Right cardiac atrium (tissue), 5 donors: Measurements from ENCODE around the gene SH3TC1. TPM values are rescaled to one million over a fixed set of nuclear protein-coding genes. Genes with fewer than 3 reads are reported as not detected.

Source experiments
- ATAC-seq, 2 donors: fragments of 200-7000 bp; cut with Tn5 transposase; one replicate each; pipeline versions ENCODE4 v1.8.0 to v1.9.1; 2020; ENCODE audit warnings: moderate library complexity in 2 of 2, mild to moderate bottlenecking in 1 of 2
- DNase-seq, 3 donors: peaks; one replicate each; pipeline ENCODE4 v3.0.0-alpha.2; 2020
- H3K27ac ChIP-seq: one replicate; pipeline ENCODE4 v1.5.1; 2013; ENCODE audit warnings: mild to moderate bottlenecking, low read length, control low read depth, moderate library complexity
- H3K27me3 ChIP-seq: one replicate; pipeline ENCODE4 v1.6.1; 2013; ENCODE audit not compliant: control insufficient read depth, insufficient read depth
- H3K4me1 ChIP-seq: one replicate; pipeline ENCODE4 v1.6.1; 2013; ENCODE audit warnings: low read length; ENCODE audit not compliant: control insufficient read depth, insufficient read depth
- H3K4me3 ChIP-seq: one replicate; pipeline ENCODE4 v1.5.1; 2013; ENCODE audit warnings: low read length, control low read depth
- H3K9me3 ChIP-seq: one replicate; pipeline ENCODE4 v1.6.1; 2013; ENCODE audit warnings: low read length; ENCODE audit not compliant: control insufficient read depth
- WGBS: extraction: QIAGEN DNeasy Blood & Tissue Kit; methylation state at CpG from one replicate; pipeline ENCODE4 v1.1.7; 2013; 5-methylcytosine and 5-hydroxymethylcytosine counted together
- intact Hi-C, 4 donors: fragments of 100-400 bp; cut with DNase I; formaldehyde crosslinking; loops; one replicate each; pipeline versions ENCODE4 v1.11.0 to v1.14.0; 2022 to 2023
- polyA plus RNA-seq: library from polyadenylated mRNA; stranded (reverse); fragments of 200-250 nt; gene quantifications from one replicate; pipeline ENCODE4 v1.2.3, GENCODE V29; 2013
- total RNA-seq, 4 donors: library from RNA; stranded (reverse); fragmentation: NEBNext Ultra II Directional; extraction: Animal tissue kit (Norgen Biotek cat#: 25700); gene quantifications; one replicate each; pipeline ENCODE4 v1.2.1, GENCODE V29; 2021
- donor health status: healthy with polysubstance abuse.
- donor health status: DM: no; HTN: yes; CAD: no.
- donor health status: DM: no; HTN: no; CAD: no.
- donor health status: DM: no; HTN: yes; CAD: no; lungs with severe emphysema.
- donor health status: DM: yes; HTN: yes; CAD: no.

Gene SH3TC1
- total and polyA plus RNA-seq, 5 donors: 5.4 to 17.1 (median 10.6) TPM

GRCh38 chr4:8171984-8172924 is 26.8 kb upstream of the SH3TC1 start:
- DNase-seq (peak in 1 of 3 donors; percentile 38), ATAC-seq (no peak)
- H3K4me3 ChIP-seq: no peak overlapping the region
- H3K9me3 ChIP-seq: no peaks in the 10 kb centered on the region
- no peak overlapping the region for H3K27ac ChIP-seq
- WGBS: 79% methylated on average over 36 of the region's 36 CpGs
- H3K4me1 ChIP-seq: no peaks in the 10 kb centered on the region
- no peaks in the 10 kb centered on the region for H3K27me3 ChIP-seq
- intact Hi-C loops: loop anchor here in 2 of 4 donors (10.0 kb wide), 1 partner anchor 243 kb away; no protein-coding TSS in a partner anchor

DNA sequence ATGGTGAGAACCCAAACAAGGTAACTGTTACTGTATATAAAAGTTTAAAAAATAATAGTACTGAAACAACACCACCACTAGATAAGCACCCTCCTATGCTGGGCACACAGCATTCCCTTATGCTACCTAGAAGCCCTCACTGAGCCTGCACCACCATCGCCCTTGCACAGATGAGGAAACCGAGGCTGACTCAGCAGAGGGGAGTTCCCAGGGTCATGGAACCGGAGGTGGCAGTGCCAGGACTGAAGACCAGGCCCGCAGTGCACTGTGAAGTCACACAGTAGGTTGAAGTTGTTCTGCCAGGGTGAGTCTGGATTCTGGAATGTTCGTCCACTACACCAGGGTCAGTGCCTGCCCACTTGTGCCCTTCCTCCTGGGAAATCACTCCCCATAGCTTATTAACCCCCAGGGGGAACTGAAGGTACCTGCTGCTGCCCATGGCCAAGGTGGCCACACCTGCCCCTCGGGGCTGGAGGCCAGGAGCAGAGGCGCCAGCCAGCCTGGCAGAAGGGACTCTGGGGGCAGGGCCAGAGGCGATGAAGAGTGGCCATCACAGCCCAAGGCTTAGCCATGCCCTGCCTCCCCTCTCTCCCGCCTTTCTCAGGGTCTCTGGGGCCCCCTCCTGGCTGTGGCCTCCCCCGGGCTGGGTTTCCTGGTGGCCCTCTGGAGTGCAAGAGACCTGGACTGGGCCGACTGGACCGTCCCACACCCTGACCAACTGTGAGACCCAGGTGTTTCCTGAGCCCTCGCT is 25.4 kb upstream of the SH3TC1 start:
- 77% methylated on average over 13 of the region's 13 CpGs for WGBS
- Histone ChIP-seq H3K4me3 (no peak overlapping the region), H3K27ac (no peak overlapping the region), H3K9me3 (no peaks in the 10 kb centered on the region), H3K4me1 (no peaks in the 10 kb centered on the region), H3K27me3 (no peaks in the 10 kb centered on the region)
- intact Hi-C loops: loop anchor here in 2 of 4 donors (10.0 kb wide), 1 partner anchor 241 kb away; no protein-coding TSS in a partner anchor
- DNase-seq (peak in 1 of 3 donors; percentile 55), ATAC-seq (no peak)

DNA sequence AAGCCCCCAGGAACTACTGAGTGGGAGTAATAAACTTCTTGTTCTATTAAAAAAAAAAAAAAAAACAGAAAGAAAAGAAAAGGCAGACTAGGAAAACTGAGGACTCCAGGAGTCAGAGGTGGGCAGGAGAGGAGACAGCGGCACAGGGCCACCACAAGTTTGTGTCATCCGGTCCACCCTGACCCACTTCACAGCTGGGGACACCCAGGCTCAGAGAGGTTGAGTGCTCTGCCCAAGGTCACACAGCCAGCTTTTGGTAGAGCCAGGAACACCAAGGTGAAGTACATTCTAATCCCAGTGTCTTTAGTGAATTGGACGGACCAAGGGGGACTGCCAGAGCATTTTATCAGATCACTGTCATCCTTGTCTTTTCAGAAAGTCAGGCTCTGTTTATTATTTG is 24.1 kb upstream of the SH3TC1 start:
- H3K9me3 ChIP-seq: no peaks in the 10 kb centered on the region
- H3K27me3 ChIP-seq: no peaks in the 10 kb centered on the region
- ATAC-seq: no peak
- no peak overlapping the region for H3K4me3 ChIP-seq
- no peaks in the 10 kb centered on the region for H3K4me1 ChIP-seq
- intact Hi-C loops: loop anchor here in 2 of 4 donors (5.0 to 10.0 kb wide), 2 partner anchors 67 to 240 kb away; no protein-coding TSS in a partner anchor
- WGBS: 80% methylated on average over 3 of the region's 3 CpGs
- peak in 1 of 3 donors; percentile 22 for DNase-seq
- no peak overlapping the region for H3K27ac ChIP-seq

GRCh38 chr4:8175686-8176085 is 23.4 kb upstream of the SH3TC1 start:
- Histone ChIP-seq H3K27ac (no peak overlapping the region), H3K4me3 (no peak overlapping the region)
- intact Hi-C loops: loop anchor here in 2 of 4 donors (5.0 to 10.0 kb wide), 2 partner anchors 67 to 239 kb away; no protein-coding TSS in a partner anchor

GRCh38 chr4:8176547-8177399 is 22.3 kb upstream of the SH3TC1 start:
- 33% methylated on average over 17 of the region's 17 CpGs for WGBS
- Histone ChIP-seq H3K4me3 (no peak overlapping the region), H3K9me3 (no peaks in the 10 kb centered on the region), H3K27me3 (no peaks in the 10 kb centered on the region), H3K4me1 (peaks cover 2% of the 10 kb centered on the region), H3K27ac (no peak overlapping the region)
- peak in 2 of 3 donors; percentile 78 to 81 for DNase-seq
- intact Hi-C loops: loop anchor here in 2 of 4 donors (5.0 to 10.0 kb wide), 2 partner anchors 66 to 238 kb away; no protein-coding TSS in a partner anchor
- ATAC-seq: peak; percentile 74 to 77

More at GRCh38 chr4:8175686-8176085, 23.4 kb upstream of the SH3TC1 start:
- Histone ChIP-seq H3K27me3 (no peaks in the 10 kb centered on the region), H3K4me1 (no peaks in the 10 kb centered on the region), H3K9me3 (no peaks in the 10 kb centered on the region)
- DNase-seq (no peak), ATAC-seq (no peak)
- 85% methylated on average over 6 of the region's 6 CpGs for WGBS

- peaks cover 7% of the 10 kb centered on the region for H3K4me1 ChIP-seq
- no peak overlapping the region for H3K27ac ChIP-seq
- WGBS: 56% methylated on average over 6 of the region's 6 CpGs
- intact Hi-C loops: loop anchor here in 2 of 4 donors (5.0 to 10.0 kb wide), 2 partner anchors 65 to 237 kb away; no protein-coding TSS in a partner anchor
- no peak overlapping the region for H3K4me3 ChIP-seq
- no peaks in the 10 kb centered on the region for H3K9me3 ChIP-seq
- H3K27me3 ChIP-seq: no peaks in the 10 kb centered on the region
- ATAC-seq: no peak
- DNase-seq: peak in 1 of 3 donors; percentile 38
Measured at GRCh38 chr4:8177552-8177951, 21.5 kb upstream of the SH3TC1 start.

DNA sequence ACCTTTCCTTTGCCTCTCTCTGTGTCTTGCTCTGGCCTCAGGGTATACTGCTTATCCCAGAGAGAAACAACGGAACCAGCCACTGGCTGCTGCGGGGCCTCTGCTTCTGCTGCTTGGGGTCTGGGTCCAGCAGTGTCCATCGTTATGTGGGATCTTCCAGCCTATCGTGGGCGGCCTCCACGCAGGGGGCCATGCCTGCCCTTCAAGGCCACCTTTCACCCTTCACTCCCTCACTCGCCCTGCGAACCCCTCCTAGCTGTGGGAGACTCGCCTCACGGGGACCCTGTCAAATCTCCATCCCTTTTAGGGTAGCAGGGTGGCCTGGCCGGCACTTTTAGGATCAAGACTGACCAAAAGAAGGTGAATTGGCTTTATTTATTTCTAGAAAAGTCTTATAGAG is 21.1 kb upstream of the SH3TC1 start:
- 90% methylated on average over 11 of the region's 11 CpGs for WGBS
- H3K27ac ChIP-seq: no peak overlapping the region
- H3K4me3 ChIP-seq: no peak overlapping the region
- intact Hi-C loops: loop anchor here in 2 of 4 donors (5.0 to 10.0 kb wide), 2 partner anchors 64 to 237 kb away; no protein-coding TSS in a partner anchor
- no peaks in the 10 kb centered on the region for H3K27me3 ChIP-seq
- DNase-seq (peak in 1 of 3 donors; percentile 30), ATAC-seq (no peak)
- peaks cover 9% of the 10 kb centered on the region for H3K4me1 ChIP-seq
- H3K9me3 ChIP-seq: no peaks in the 10 kb centered on the region

DNA sequence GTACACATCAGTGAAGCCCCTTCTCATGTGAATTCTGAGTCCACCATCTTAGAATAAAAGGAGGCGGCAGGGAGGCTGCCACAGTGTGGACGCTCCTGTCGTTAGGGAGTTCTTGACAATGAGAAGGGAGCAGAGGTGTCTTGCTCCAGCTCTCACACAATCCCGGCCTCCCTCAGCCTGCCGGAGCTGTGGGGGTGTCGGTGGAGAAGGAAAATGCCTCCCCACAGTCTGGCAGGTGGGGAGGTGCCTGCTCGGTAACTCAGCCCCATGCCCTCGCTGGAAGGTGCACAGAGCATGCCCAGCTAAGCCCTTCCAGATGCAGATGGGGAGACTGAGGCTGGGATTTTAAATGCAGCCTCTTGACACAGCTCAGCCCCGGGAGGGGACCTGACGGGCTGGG is 20.0 kb upstream of the SH3TC1 start:
- no peak overlapping the region for H3K4me3 ChIP-seq
- no peaks in the 10 kb centered on the region for H3K27me3 ChIP-seq
- H3K4me1 ChIP-seq: peaks cover 12% of the 10 kb centered on the region
- no peaks in the 10 kb centered on the region for H3K9me3 ChIP-seq
- DNase-seq: peak in 1 of 3 donors; percentile 39
- intact Hi-C loops: loop anchor here in 2 of 4 donors (5.0 to 10.0 kb wide), 2 partner anchors 63 to 236 kb away; no protein-coding TSS in a partner anchor
- 83% methylated on average over 10 of the region's 10 CpGs for WGBS
- ATAC-seq: no peak
- H3K27ac ChIP-seq: no peak overlapping the region

DNA sequence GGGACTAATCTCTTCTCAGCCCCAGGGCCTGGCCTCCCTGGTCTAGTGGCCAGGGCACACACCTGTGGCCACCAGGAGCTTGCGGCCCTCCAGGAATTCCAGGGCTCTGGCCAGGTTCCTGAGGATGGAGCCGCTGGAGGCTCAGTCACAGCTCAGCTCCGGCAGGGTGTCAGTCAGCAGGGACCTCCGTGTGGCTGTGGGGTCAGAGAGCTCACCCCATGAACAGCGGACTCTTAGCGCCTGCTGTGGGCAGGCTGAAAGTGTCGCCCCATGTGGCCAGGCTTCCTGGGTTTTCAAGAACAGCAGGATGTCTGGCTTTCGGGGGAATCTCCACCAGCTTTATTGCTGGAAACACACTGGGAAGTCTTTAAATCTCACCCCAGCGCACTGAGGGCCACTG is 19.3 kb upstream of the SH3TC1 start:
- WGBS: 78% methylated on average over 9 of the region's 9 CpGs
- Histone ChIP-seq H3K27me3 (no peaks in the 10 kb centered on the region), H3K4me1 (peaks cover 12% of the 10 kb centered on the region), H3K27ac (no peak overlapping the region), H3K9me3 (no peaks in the 10 kb centered on the region), H3K4me3 (no peak overlapping the region)
- peak in 1 of 3 donors; percentile 60 for DNase-seq
- intact Hi-C loops: loop anchor here in 2 of 4 donors (5.0 to 10.0 kb wide), 2 partner anchors 63 to 235 kb away; no protein-coding TSS in a partner anchor
- no peak for ATAC-seq
